ENCODE measurements around the gene C19orf85. TPM values are rescaled to one million over a fixed set of nuclear protein-coding genes. Genes with fewer than 3 reads are reported as not detected.

C19orf85 gene
- total RNA-seq, 4 donors from 2014 or later = not detected

GRCh38 chr19:55476100-55476775, 11.7 kb upstream of the C19orf85 start, which contains the start of gene ZNF628:
TSS of gene ZNF628 (plus strand) at chr19:55476617. CDS start at chr19:55479911, 3,294 bp downstream.
- WGBS, 2 donors (ENCODE audit: low coverage in 1 of 2) = 0% methylated on average over 18 of the region's 61 CpGs; no CpG with 5 or more reads in 1 of the 2 donors
- H3K4me1 ChIP-seq = peaks cover 0 to 38% (median 11%) of the 10 kb centered on the region in 3 donors

GRCh38 chr19:55474269-55475265, 10.0 kb upstream of the C19orf85 start:
- no peak for ATAC-seq
- Histone ChIP-seq H3K27ac (peak overlapping the region in 1 of 4 donors; percentile 0), H3K9me3 (no peaks in the 10 kb centered on the region), H3K27me3 (no peaks in the 10 kb centered on the region), H3K36me3 (no peaks in the 10 kb centered on the region), H3K4me1 (peaks cover 0 to 38% (median 11%) of the 10 kb centered on the region in 3 donors), H3K4me3 (no peak overlapping the region)
- TF ChIP-seq EP300 (IDR thresholded peaks at IDR 0.05) (no peak), CTCF (IDR thresholded peaks at IDR 0.05) (no peak), POLR2A (IDR thresholded peaks at IDR 0.05) (no peak), POLR2AphosphoS5 (IDR thresholded peaks at IDR 0.05) (no peak)
- 85% methylated on average over 4 of the region's 19 CpGs; no CpG with 5 or more reads in 1 of the 2 donors for WGBS, 2 donors (ENCODE audit: low coverage in 1 of 2)

More at GRCh38 chr19:55476100-55476775, 11.7 kb upstream of the C19orf85 start, which contains the start of gene ZNF628:
- Histone ChIP-seq H3K4me3 (peak within 1 kb of the TSS; percentile 46 to 72), H3K9me3 (no peaks in the 10 kb centered on the region), H3K27ac (peak within 1 kb of the TSS; percentile 72 to 99 (median 95)), H3K36me3 (peaks cover 0 to 9% of the 10 kb centered on the region in 2 donors), H3K27me3 (no peaks in the 10 kb centered on the region)
- peak; percentile 66 to 79 for TF ChIP-seq POLR2A (IDR thresholded peaks at IDR 0.05)
- TF ChIP-seq EP300 (IDR thresholded peaks at IDR 0.05) = no peak
- no peak for TF ChIP-seq CTCF (IDR thresholded peaks at IDR 0.05)
- peak; percentile 78 for TF ChIP-seq POLR2AphosphoS5 (IDR thresholded peaks at IDR 0.05)
- ATAC-seq = peak; percentile 98

- Histone ChIP-seq H3K4me1 (peaks cover 0 to 31% (median 11%) of the 10 kb centered on the region in 3 donors), H3K27ac (peak overlapping the region in 1 of 4 donors; percentile 11), H3K36me3 (no peaks in the 10 kb centered on the region), H3K27me3 (no peaks in the 10 kb centered on the region), H3K9me3 (no peaks in the 10 kb centered on the region), H3K4me3 (no peak overlapping the region)
- WGBS, 2 donors (ENCODE audit: low coverage in 1 of 2) = 68 to 70% methylated on average over 3 to 8 of the region's 16 CpGs
- no peak for TF ChIP-seq EP300 (IDR thresholded peaks at IDR 0.05)
- no peak for TF ChIP-seq CTCF (IDR thresholded peaks at IDR 0.05)
- no peak for TF ChIP-seq POLR2A (IDR thresholded peaks at IDR 0.05)
- TF ChIP-seq POLR2AphosphoS5 (IDR thresholded peaks at IDR 0.05) = no peak
- ATAC-seq = no peak
Observed at GRCh38 chr19:55473225-55474012, 8.9 kb upstream of the C19orf85 start.

- Histone ChIP-seq H3K4me1 (peaks cover 0 to 27% (median 5%) of the 10 kb centered on the region in 3 donors), H3K27me3 (no peaks in the 10 kb centered on the region), H3K27ac (no peak overlapping the region), H3K4me3 (no peak overlapping the region), H3K9me3 (no peaks in the 10 kb centered on the region), H3K36me3 (no peaks in the 10 kb centered on the region)
- TF ChIP-seq EP300 (IDR thresholded peaks at IDR 0.05) = no peak
- TF ChIP-seq CTCF (IDR thresholded peaks at IDR 0.05) = no peak
- TF ChIP-seq POLR2A (IDR thresholded peaks at IDR 0.05) = no peak
- no peak for TF ChIP-seq POLR2AphosphoS5 (IDR thresholded peaks at IDR 0.05)
- no peak for ATAC-seq
- WGBS, 2 donors (ENCODE audit: low coverage in 1 of 2) = no CpG with 5 or more reads among the region's 8 CpGs
Observed at GRCh38 chr19:55472463-55472862, 7.9 kb upstream of the C19orf85 start.

Data from gastroesophageal sphincter (tissue), 4 donors.